ENCODE measurements around the gene TBC1D9. TPM values are rescaled to one million over a fixed set of nuclear protein-coding genes. Genes with fewer than 3 reads are reported as not detected.
A peak's percentile ranks its signal among the peaks of the same experiment; 100 is the strongest.

The TBC1D9 gene
- total and polyA plus RNA-seq, 5 donors from 2014 or later = 0.03 to 0.30 (median 0.20) TPM; not detected in 2

DNA sequence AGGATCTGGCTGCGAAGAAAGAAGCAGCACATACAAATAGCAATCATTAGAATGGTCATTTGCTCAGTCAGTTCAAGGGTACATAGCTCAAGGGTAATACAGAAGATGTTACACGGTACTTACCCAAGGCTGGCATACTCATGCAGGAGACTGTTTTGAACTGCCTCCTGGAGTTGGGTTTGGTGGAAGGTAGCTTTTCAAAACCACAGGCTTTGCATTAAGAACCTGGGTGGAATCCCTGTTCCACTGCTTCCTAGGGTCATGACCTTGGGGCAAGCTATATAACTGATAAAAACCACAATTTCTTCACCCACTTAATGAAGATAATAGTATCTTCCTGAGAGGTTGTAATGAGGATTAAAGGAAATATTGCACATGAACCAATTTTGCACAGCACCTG, 36.5 kb downstream of the TBC1D9 start:
- Histone ChIP-seq H3K4me1 (ENCODE audit: control insufficient read depth, insufficient read depth, low read length, poor library complexity, severe bottlenecking) (no peaks in the 10 kb centered on the region), H3K4me3 (ENCODE audit: low read depth, low read length) (no peak overlapping the region), H3K9me3 (ENCODE audit: control insufficient read depth in 2 of 2, low read length in 2 of 2) (no peaks in the 10 kb centered on the region), H3K27me3 (ENCODE audit: control insufficient read depth, insufficient read depth, low read length) (no peaks in the 10 kb centered on the region), H3K27ac (ENCODE audit: insufficient read depth, low read length, poor library complexity, severe bottlenecking) (no peak overlapping the region), H3K36me3 (ENCODE audit: control insufficient read depth, insufficient read depth, low read length) (no peaks in the 10 kb centered on the region)
- Mint-ChIP-seq H3K4me3 (no peak overlapping the region), H3K27me3 (no peaks in the 10 kb centered on the region), H3K27ac (no peak overlapping the region), H3K4me1 (peaks cover 0 to 9% (median 3%) of the 10 kb centered on the region in 4 donors), H3K9me3 (peaks cover 0 to 4% (median 0%) of the 10 kb centered on the region in 7 donors), H3K36me3 (no peaks in the 10 kb centered on the region)
- peak; percentile 29 to 34 for ATAC-seq (ENCODE audit: low read depth in 2 of 2)
- DNase-seq = no peak

GRCh38 chr4:140719022-140719421, 37.2 kb downstream of the TBC1D9 start:
- Histone ChIP-seq H3K4me3 (ENCODE audit: low read depth, low read length) (no peak overlapping the region), H3K27me3 (ENCODE audit: control insufficient read depth, insufficient read depth, low read length) (no peaks in the 10 kb centered on the region), H3K36me3 (ENCODE audit: control insufficient read depth, insufficient read depth, low read length) (no peaks in the 10 kb centered on the region), H3K9me3 (ENCODE audit: control insufficient read depth in 2 of 2, low read length in 2 of 2) (no peaks in the 10 kb centered on the region), H3K27ac (ENCODE audit: insufficient read depth, low read length, poor library complexity, severe bottlenecking) (no peak overlapping the region), H3K4me1 (ENCODE audit: control insufficient read depth, insufficient read depth, low read length, poor library complexity, severe bottlenecking) (no peaks in the 10 kb centered on the region)
- no peak overlapping the region for H3K4me3 Mint-ChIP-seq
- DNase-seq (no peak), ATAC-seq (ENCODE audit: low read depth in 2 of 2) (no peak)
- no peak overlapping the region for H3K27ac Mint-ChIP-seq
- H3K27me3 Mint-ChIP-seq = peaks cover 3% of the 10 kb centered on the region
- H3K4me1 Mint-ChIP-seq = peaks cover 0 to 9% (median 3%) of the 10 kb centered on the region in 4 donors
- peaks cover 0 to 4% (median 0%) of the 10 kb centered on the region in 7 donors for H3K9me3 Mint-ChIP-seq
- no peaks in the 10 kb centered on the region for H3K36me3 Mint-ChIP-seq

DNA sequence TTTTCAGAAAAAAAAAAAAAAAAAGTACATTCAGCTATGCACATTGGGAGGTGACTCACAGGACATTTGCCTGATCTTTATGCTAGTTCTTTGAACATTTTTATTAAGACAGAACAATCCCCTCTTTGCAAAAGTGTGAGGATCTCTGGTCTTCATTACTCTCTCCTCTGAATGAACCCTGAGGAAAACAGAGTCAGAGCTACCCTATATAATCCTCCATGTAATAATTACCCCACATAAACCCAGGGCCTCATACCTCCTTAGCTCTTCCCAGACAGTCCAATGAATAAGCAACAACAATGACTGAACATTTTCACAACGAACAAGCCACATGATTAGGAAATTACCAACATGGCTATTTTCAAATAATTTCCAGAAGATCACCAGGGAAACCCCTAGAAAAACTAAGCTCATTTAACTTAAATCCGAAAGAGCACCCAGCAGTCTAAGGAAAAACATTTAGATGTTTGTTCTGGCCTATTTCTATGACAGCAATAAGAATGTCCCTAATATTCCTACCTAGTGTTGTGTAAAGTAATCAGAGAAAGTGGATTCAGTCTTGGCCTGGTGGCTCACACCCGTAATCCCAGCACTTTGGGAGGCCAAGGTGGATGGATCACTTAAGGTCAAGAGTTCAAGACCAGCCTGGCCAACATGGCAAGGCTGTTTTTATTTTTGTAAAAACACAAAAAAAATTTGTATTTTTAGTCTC, 37.8 kb downstream of the TBC1D9 start:
- H3K4me3 ChIP-seq (ENCODE audit: low read depth, low read length) = no peak overlapping the region
- DNase-seq = no peak

GRCh38 chr4:140717313-140717712, 38.9 kb downstream of the TBC1D9 start:
- H3K36me3 ChIP-seq (ENCODE audit: control insufficient read depth, insufficient read depth, low read length) = no peaks in the 10 kb centered on the region
- Mint-ChIP-seq H3K9me3 (peaks cover 0 to 4% (median 0%) of the 10 kb centered on the region in 7 donors), H3K4me3 (no peak overlapping the region), H3K4me1 (peaks cover 0 to 9% (median 3%) of the 10 kb centered on the region in 4 donors), H3K27ac (peak overlapping the region in 1 of 3 donors; percentile 7), H3K36me3 (no peaks in the 10 kb centered on the region), H3K27me3 (peaks cover 7% of the 10 kb centered on the region)
- DNase-seq (no peak), ATAC-seq (ENCODE audit: low read depth in 2 of 2) (no peak)
- no peaks in the 10 kb centered on the region for H3K27me3 ChIP-seq (ENCODE audit: control insufficient read depth, insufficient read depth, low read length)
- H3K27ac ChIP-seq (ENCODE audit: insufficient read depth, low read length, poor library complexity, severe bottlenecking) = no peak overlapping the region
- no peaks in the 10 kb centered on the region for H3K4me1 ChIP-seq (ENCODE audit: control insufficient read depth, insufficient read depth, low read length, poor library complexity, severe bottlenecking)
- H3K4me3 ChIP-seq (ENCODE audit: low read depth, low read length) = no peak overlapping the region
- H3K9me3 ChIP-seq (ENCODE audit: control insufficient read depth in 2 of 2, low read length in 2 of 2) = no peaks in the 10 kb centered on the region

More for the DNA sequence above, 37.8 kb downstream of the TBC1D9 start:
- Histone ChIP-seq H3K36me3 (ENCODE audit: control insufficient read depth, insufficient read depth, low read length) (no peaks in the 10 kb centered on the region), H3K27ac (ENCODE audit: insufficient read depth, low read length, poor library complexity, severe bottlenecking) (no peak overlapping the region), H3K9me3 (ENCODE audit: control insufficient read depth in 2 of 2, low read length in 2 of 2) (no peaks in the 10 kb centered on the region), H3K27me3 (ENCODE audit: control insufficient read depth, insufficient read depth, low read length) (no peaks in the 10 kb centered on the region), H3K4me1 (ENCODE audit: control insufficient read depth, insufficient read depth, low read length, poor library complexity, severe bottlenecking) (no peaks in the 10 kb centered on the region)
- peaks cover 4% of the 10 kb centered on the region for H3K27me3 Mint-ChIP-seq
- H3K4me1 Mint-ChIP-seq = peaks cover 0 to 9% (median 3%) of the 10 kb centered on the region in 4 donors
- no peaks in the 10 kb centered on the region for H3K36me3 Mint-ChIP-seq
- ATAC-seq (ENCODE audit: low read depth in 2 of 2) = no peak
- H3K4me3 Mint-ChIP-seq = no peak overlapping the region
- H3K9me3 Mint-ChIP-seq = peaks cover 0 to 4% (median 0%) of the 10 kb centered on the region in 7 donors
- H3K27ac Mint-ChIP-seq = no peak overlapping the region

GRCh38 chr4:140715119-140715518, 41.1 kb downstream of the TBC1D9 start:
- Mint-ChIP-seq H3K4me3 (no peak overlapping the region), H3K27ac (no peak overlapping the region), H3K9me3 (peaks cover 0 to 2% (median 0%) of the 10 kb centered on the region in 7 donors), H3K4me1 (peaks cover 0 to 6% (median 2%) of the 10 kb centered on the region in 4 donors), H3K27me3 (peaks cover 12% of the 10 kb centered on the region), H3K36me3 (no peaks in the 10 kb centered on the region)
- no peak for ATAC-seq (ENCODE audit: low read depth in 2 of 2)
- no peaks in the 10 kb centered on the region for H3K27me3 ChIP-seq (ENCODE audit: control insufficient read depth, insufficient read depth, low read length)
- H3K4me1 ChIP-seq (ENCODE audit: control insufficient read depth, insufficient read depth, low read length, poor library complexity, severe bottlenecking) = no peaks in the 10 kb centered on the region
- H3K9me3 ChIP-seq (ENCODE audit: control insufficient read depth in 2 of 2, low read length in 2 of 2) = no peaks in the 10 kb centered on the region
- H3K27ac ChIP-seq (ENCODE audit: insufficient read depth, low read length, poor library complexity, severe bottlenecking) = no peak overlapping the region
- no peaks in the 10 kb centered on the region for H3K36me3 ChIP-seq (ENCODE audit: control insufficient read depth, insufficient read depth, low read length)
- no peak for DNase-seq
- no peak overlapping the region for H3K4me3 ChIP-seq (ENCODE audit: low read depth, low read length)

GRCh38 chr4:140711910-140712309, 44.3 kb downstream of the TBC1D9 start:
- H3K27ac ChIP-seq (ENCODE audit: insufficient read depth, low read length, poor library complexity, severe bottlenecking) = no peak overlapping the region
- Mint-ChIP-seq H3K9me3 (peaks cover 0 to 2% (median 0%) of the 10 kb centered on the region in 7 donors), H3K27me3 (peaks cover 12% of the 10 kb centered on the region), H3K4me1 (peaks cover 0 to 6% (median 2%) of the 10 kb centered on the region in 4 donors), H3K4me3 (no peak overlapping the region), H3K36me3 (no peaks in the 10 kb centered on the region), H3K27ac (no peak overlapping the region)
- ATAC-seq (ENCODE audit: low read depth in 2 of 2) (no peak), DNase-seq (no peak)
- H3K9me3 ChIP-seq (ENCODE audit: control insufficient read depth in 2 of 2, low read length in 2 of 2) = no peaks in the 10 kb centered on the region
- no peaks in the 10 kb centered on the region for H3K36me3 ChIP-seq (ENCODE audit: control insufficient read depth, insufficient read depth, low read length)
- H3K27me3 ChIP-seq (ENCODE audit: control insufficient read depth, insufficient read depth, low read length) = no peaks in the 10 kb centered on the region
- H3K4me3 ChIP-seq (ENCODE audit: low read depth, low read length) = no peak overlapping the region
- H3K4me1 ChIP-seq (ENCODE audit: control insufficient read depth, insufficient read depth, low read length, poor library complexity, severe bottlenecking) = no peaks in the 10 kb centered on the region

DNA sequence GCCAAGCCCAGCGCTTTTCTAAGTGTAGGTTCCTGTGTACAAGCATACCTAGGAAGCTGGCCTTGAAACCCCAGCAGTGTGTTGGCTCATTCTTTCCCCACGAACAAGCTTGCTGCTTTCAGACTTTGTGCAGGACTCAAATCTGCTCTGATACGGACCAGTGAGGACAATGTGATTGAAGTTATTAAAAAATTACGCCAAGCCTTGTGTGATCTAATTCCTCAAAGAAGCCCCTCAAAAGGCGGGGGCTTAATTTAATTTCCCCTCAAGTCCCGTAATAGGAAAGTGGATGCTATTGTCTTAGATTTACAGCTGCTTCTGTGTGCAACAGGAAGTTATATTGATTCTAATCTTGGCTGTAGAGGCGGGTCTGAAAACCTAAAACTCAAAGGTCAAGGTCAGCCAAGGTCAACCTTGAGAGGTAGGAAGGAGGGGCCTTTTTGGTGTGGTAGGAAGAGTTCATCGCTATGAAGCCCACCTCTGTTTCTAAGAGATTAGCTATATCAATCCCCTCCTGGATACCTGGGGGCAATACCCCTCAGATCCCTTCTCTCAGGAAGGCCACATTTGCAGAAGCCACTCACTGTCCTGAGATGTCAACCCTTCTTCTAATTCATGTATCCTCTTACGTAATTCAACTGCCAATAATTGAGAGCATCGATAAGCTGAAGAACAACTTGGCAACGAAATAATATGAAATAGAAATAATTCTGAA, 45.1 kb downstream of the TBC1D9 start:
- Mint-ChIP-seq H3K9me3 (peaks cover 0 to 2% (median 0%) of the 10 kb centered on the region in 7 donors), H3K4me1 (peaks cover 0 to 6% (median 2%) of the 10 kb centered on the region in 4 donors), H3K27me3 (peaks cover 12% of the 10 kb centered on the region), H3K27ac (no peak overlapping the region), H3K4me3 (no peak overlapping the region), H3K36me3 (no peaks in the 10 kb centered on the region)
- ATAC-seq (ENCODE audit: low read depth in 2 of 2) (no peak), DNase-seq (no peak)
- H3K27me3 ChIP-seq (ENCODE audit: control insufficient read depth, insufficient read depth, low read length) = no peaks in the 10 kb centered on the region
- H3K4me3 ChIP-seq (ENCODE audit: low read depth, low read length) = no peak overlapping the region
- no peak overlapping the region for H3K27ac ChIP-seq (ENCODE audit: insufficient read depth, low read length, poor library complexity, severe bottlenecking)
- no peaks in the 10 kb centered on the region for H3K9me3 ChIP-seq (ENCODE audit: control insufficient read depth in 2 of 2, low read length in 2 of 2)
- no peaks in the 10 kb centered on the region for H3K36me3 ChIP-seq (ENCODE audit: control insufficient read depth, insufficient read depth, low read length)
- H3K4me1 ChIP-seq (ENCODE audit: control insufficient read depth, insufficient read depth, low read length, poor library complexity, severe bottlenecking) = no peaks in the 10 kb centered on the region

All from CD4-positive, CD25-positive, alpha-beta regulatory T cell (primary cell).